ENCODE measurements around the gene HOXB4. TPM values are rescaled to one million over a fixed set of nuclear protein-coding genes. Genes with fewer than 3 reads are reported as not detected.

The HOXB4 gene
- total and polyA plus RNA-seq, 2 of the 4 experiments (the other 2 are of a cell fraction) = 2.0 to 8.5 TPM

DNA sequence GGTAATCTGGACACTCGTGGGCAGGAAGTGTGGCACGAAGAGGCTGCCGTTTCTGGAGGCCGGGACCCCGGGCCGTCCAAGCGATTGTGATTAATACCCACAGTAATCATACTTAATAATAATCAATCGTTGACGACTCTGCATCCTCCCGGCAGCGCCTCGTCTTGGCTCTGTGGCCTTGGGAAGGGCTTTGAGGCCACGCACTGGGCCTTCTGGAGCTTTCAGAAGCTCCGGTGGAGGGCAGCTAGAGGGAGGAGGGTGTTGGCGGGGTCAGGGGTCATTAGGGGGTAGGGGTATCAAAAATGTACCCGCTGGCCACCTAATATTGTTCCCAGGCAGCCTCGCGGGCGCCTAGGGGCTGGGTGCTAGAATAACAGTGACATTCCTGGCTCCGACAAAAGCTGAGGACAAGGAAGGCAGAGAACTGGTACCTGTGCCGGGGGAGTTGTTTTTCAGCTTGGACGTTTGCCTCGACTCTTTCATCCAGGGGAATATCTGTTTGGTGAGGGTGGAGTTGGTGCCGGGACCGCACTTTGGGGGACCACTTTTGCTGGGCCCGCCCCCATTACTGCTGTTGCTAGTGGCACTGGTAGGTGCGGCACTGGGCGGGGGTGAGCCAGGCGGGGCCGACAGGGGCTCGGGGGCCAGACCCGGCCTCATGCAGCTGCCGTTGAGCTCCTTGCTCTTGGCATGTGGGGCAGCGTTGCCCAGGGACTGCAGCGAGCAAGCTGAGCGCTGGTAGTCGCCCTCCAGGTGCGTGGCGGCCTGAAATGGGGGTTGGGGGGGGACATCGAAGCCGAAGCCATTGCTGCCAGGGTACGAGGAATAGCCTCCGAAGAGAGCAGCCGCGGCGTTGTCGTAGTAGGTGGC lies 26.3 kb downstream of the HOXB4 start (continued):
- TF ChIP-seq, protein P1, sequence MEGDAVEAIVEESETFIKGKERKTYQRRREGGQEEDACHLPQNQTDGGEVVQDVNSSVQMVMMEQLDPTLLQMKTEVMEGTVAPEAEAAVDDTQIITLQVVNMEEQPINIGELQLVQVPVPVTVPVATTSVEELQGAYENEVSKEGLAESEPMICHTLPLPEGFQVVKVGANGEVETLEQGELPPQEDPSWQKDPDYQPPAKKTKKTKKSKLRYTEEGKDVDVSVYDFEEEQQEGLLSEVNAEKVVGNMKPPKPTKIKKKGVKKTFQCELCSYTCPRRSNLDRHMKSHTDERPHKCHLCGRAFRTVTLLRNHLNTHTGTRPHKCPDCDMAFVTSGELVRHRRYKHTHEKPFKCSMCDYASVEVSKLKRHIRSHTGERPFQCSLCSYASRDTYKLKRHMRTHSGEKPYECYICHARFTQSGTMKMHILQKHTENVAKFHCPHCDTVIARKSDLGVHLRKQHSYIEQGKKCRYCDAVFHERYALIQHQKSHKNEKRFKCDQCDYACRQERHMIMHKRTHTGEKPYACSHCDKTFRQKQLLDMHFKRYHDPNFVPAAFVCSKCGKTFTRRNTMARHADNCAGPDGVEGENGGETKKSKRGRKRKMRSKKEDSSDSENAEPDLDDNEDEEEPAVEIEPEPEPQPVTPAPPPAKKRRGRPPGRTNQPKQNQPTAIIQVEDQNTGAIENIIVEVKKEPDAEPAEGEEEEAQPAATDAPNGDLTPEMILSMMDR (conservative IDR thresholded peaks at IDR 0.05; ENCODE audit: low read depth, low read length) = no peak

DNA sequence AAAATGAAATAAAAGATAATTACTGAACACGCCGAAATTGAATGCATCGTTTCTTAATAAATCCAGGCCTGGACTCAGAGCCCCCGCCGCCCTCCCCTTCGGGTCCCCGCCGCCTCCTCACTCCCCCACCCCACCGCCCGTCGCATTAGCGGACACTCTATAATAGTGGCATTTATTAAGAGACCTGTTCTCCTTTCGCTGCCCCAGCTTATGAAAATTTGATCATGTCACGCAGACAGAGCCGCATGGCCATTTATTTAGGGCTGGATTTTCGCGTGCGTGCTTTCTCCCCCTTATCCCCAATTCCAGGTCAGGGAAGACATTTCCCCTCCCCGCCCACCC lies 27.0 kb downstream of the HOXB4 start:
- peak overlapping the region; percentile 66 for H2AK9ac ChIP-seq (replicated peaks; ENCODE audit: low read depth, low read length, poor library complexity)
- H3K79me1 ChIP-seq (ENCODE audit: low read depth in 1 of 2, low read length in 2 of 2) = peaks cover 4 to 16% of the 10 kb centered on the region in 2 experiments; a peak in 2 of 4 replicates
- CTCF ChIA-PET = no interaction called here
- H3K18ac ChIP-seq (ENCODE audit: low read depth, low read length) = peak overlapping the region; percentile 40
- H3K9me1 ChIP-seq (ENCODE audit: insufficient read depth, low read length) = no peaks in the 10 kb centered on the region
- H3K9ac ChIP-seq (ENCODE audit: low read depth, low read length) = peak overlapping the region; percentile 73
- H3K4me3 ChIP-seq (ENCODE audit: insufficient read depth, low read depth, low read length) = no peak overlapping the region
- H3K4ac ChIP-seq (ENCODE audit: low read depth, low read length) = peak overlapping the region; percentile 94
- H2BK120ac ChIP-seq (ENCODE audit: low read depth, low read length) = peak overlapping the region; percentile 89
- peak overlapping the region; percentile 68 for H3K4me2 ChIP-seq (ENCODE audit: low read depth, low read length)
- no TSS peak for BruUV-seq (replicated peaks)
- no peaks in the 10 kb centered on the region for H3K27me3 ChIP-seq (ENCODE audit: control insufficient read depth, insufficient read depth, low read length)
- H2BK15ac ChIP-seq (ENCODE audit: low read depth, low read length) = no peak overlapping the region; the same call in 2 of the 3 replicates
- POLR2A ChIA-PET (ENCODE audit: unreplicated experiment) = no interaction called here
- 0 out of 2 replicates have a peak overlapping the region, but pooled peaks have one; percentile 73 for H3K56ac ChIP-seq (ENCODE audit: extremely low read depth, insufficient read depth, low read length)
- no peak overlapping the region for H2AFZ ChIP-seq (replicated peaks; ENCODE audit: low read length, poor library complexity)
- peak; percentile 42 for DNase-seq
- H4K91ac ChIP-seq (ENCODE audit: insufficient read depth, low read depth, low read length) = peak overlapping the region; percentile 88
- peaks cover 33% of the 10 kb centered on the region for H3K36me3 ChIP-seq (ENCODE audit: control insufficient read depth, insufficient read depth, low read length)
- H3K23ac ChIP-seq (ENCODE audit: low read depth, low read length) = peak overlapping the region; percentile 91
- H2BK5ac ChIP-seq (ENCODE audit: low read depth, low read length, poor library complexity, severe bottlenecking) = peak overlapping the region; percentile 93
- TF ChIP-seq, protein P1 (conservative IDR thresholded peaks at IDR 0.05; ENCODE audit: low read depth, low read length) = no peak
- TF ChIP-seq FOS (IDR thresholded peaks at IDR 0.05; ENCODE audit: low read depth, low read length) (no peak), BHLHE40 (IDR thresholded peaks at IDR 0.05; ENCODE audit: low read depth, low read length) (no peak), MAZ (IDR thresholded peaks at IDR 0.05; ENCODE audit: borderline replicate concordance, low read depth, low read length) (no peak), MAFK (IDR thresholded peaks at IDR 0.05; ENCODE audit: low read depth, low read length) (no peak)
- H3K9me3 ChIP-seq (ENCODE audit: control insufficient read depth, insufficient read depth, low read length) = no peaks in the 10 kb centered on the region
- H3K14ac ChIP-seq (replicated peaks; ENCODE audit: low read depth, low read length) = peak overlapping the region; percentile 83
- peak overlapping the region; percentile 96 for H3K27ac ChIP-seq (ENCODE audit: insufficient read depth, low read length)
- in situ Hi-C loops (cut with MboI; ENCODE audit: low sequenced_read_pairs) (no loop called here), intact Hi-C loops (cut with micrococcal nuclease) (no loop called here), dilution Hi-C loops (cut with HindIII; ENCODE audit: low sequenced_read_pairs, unreplicated experiment) (no loop called here)
- H2BK20ac ChIP-seq (ENCODE audit: low read depth, low read length) = peak overlapping the region; percentile 26; the same call in 1 of the 2 replicates
- peak overlapping the region; percentile 59 for H2AK5ac ChIP-seq (ENCODE audit: low read depth, low read length)
- H3K4me1 ChIP-seq (ENCODE audit: control insufficient read depth, insufficient read depth, low read length) = peaks cover 42% of the 10 kb centered on the region
- H4K5ac ChIP-seq (ENCODE audit: low read depth, low read length) = peak overlapping the region; percentile 9; the same call in 1 of the 2 replicates
- peak overlapping the region; percentile 76 to 89; a peak in 3 of 4 replicates for H4K8ac ChIP-seq (ENCODE audit: low read depth in 2 of 2, low read length in 2 of 2)
- WGBS, 2 experiments (ENCODE audit: extremely low coverage in 2 of 2, insufficient read length in 1 of 2) = no CpG with 5 or more reads among the region's 19 CpGs
- no peaks in the 10 kb centered on the region for H4K20me1 ChIP-seq (ENCODE audit: insufficient read depth, low read length)
- no peak for ATAC-seq (ENCODE audit: low read depth)
